ENCODE results near the gene CDK6. TPM values are rescaled to one million over a fixed set of nuclear protein-coding genes. Genes with fewer than 3 reads are reported as not detected.
"Not testable (repeated sequence)": the region's sequence is repeated elsewhere in the genome, so short reads cannot be mapped to it uniquely, and the experiment has no call there.

The CDK6 gene
- total RNA-seq, 1 experiment from 2014 or later = 73.8 TPM

DNA sequence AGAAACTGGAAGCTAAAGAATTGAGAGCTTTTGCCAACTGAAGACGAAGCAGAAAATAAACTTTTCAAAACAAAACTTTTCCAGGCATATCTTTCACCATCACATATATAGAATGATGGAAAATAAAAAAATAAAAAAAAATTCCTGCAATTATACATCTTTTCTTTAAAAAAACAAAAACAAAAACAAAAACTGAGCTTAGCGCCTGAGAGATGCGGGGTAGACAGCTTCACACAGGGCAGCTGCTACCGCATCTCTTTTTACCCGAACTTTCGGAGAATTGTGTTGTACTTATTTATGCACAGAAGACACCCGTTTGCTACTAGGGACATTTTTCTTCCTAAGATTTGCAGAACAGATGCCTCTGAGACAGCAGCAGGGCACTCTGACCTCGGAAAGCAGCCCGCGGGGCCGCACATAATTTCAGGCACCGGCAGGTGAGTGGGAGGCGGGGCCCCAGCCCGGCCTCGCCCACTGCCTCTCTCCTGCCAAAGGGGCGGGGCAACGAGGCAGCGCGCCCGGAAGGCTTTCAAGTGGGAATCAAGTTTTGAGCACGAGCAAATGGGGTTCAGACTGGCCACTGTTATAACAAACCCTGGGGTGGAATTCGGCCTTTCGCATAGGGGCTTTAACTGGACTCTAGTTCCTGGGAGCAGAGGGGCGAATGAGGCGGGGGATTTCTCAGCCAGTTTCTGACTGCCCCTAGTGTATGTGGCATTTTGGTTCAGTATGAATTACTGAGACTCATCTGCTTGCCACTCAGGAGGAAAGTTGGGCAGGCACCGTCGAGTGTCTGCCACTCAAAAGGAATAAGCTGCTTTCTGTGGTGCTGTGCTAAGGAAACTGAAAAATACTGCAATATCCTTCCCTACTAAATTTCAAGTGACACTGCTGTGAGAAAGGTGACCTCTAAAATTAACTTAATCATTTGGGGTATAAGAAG, 227.7 kb downstream of the CDK6 start:
- DNase-seq (ENCODE audit: extremely low read depth, low read depth) = no peak

DNA sequence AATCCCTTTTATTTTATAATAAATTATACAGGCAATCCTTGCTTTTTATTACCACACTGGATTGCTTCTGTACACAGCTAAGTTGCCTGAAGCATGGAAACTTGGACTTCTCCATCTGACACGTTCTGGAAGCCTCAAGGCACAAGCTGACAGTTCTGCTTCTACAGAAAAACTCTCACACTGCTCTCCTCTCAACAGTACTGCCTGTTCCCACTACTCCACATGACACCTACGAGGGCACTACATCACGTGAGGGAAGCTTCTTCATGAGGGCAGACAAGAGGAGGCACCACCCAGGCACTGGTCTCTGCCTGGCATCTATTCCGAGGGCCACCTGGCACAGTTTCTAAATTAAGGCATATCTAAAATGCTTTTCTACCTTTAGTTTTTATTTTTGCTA, 229.4 kb downstream of the CDK6 start:
- DNase-seq (ENCODE audit: extremely low read depth, low read depth) = no peak

DNA sequence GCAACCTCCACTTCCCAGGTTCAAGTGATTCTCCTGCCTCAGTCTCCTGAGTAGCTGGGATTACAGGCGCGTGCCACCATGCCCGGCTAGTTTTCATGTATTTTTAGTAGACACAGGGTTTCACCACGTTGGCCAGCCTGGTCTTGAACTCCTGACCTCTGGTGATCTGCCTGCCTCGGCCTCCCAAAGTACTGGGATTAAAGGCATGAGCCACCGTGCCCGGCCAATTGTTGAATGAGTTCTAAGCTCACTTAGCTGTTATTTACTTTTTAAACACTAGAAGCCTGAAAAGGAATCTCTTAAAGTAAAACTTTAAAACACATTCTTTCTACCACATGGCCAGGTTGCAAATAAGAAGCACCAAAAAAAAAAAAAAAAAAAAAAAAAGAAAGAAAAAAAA, 231.9 kb downstream of the CDK6 start:
- DNase-seq (ENCODE audit: extremely low read depth, low read depth) = not testable (repeated sequence)

DNA sequence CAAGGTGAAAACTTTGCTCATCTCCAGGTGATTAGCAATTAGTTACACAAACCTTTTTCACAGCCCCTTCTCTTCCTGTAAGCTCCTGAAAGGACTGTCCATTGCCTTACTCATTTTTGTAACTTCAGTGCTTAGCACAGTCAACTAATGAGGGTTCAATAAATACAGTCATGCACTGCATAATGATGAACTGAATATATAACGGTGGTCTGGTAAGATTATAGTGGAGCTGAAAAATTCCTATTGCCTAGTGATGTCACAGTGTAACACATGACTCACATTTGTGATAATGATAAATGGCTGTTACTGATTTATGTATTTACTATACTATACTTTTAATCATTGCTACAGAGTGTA, 233.3 kb downstream of the CDK6 start:
- DNase-seq (ENCODE audit: extremely low read depth, low read depth) = no peak

DNA sequence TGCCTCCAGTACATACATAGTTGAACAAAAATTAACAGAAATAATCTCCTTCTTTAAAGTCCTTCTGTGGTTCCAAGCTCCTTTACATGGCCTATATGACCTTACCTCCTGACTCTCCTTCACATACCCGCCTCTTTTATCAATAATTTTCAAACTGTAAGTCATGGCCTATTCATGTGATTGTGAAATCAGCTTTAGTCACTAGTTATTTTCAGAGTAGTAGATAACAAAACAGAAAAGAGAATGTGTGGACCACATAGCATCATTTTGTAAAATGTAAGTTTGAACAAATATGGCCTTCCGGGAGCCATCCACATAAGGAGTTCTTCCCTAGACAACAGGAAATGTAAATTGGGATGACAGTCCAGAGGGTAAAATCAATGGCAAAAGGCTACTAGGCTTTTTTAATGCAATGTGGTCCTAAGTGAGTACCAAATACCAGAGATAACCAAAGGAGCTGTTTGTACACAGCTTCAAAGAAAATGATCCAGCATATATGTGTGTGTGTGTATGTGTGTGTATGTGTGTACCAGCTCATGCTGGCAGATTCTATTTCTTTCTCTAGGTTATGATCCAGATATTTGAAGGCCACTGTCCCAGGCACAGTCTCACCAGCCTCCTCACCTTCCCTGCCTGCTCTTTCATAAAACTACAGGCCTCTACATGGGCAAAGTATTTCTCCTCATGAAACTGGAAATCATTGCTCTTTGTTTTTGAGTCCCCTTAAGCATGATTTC, 233.9 kb downstream of the CDK6 start:
- DNase-seq (ENCODE audit: extremely low read depth, low read depth) = no peak

DNA sequence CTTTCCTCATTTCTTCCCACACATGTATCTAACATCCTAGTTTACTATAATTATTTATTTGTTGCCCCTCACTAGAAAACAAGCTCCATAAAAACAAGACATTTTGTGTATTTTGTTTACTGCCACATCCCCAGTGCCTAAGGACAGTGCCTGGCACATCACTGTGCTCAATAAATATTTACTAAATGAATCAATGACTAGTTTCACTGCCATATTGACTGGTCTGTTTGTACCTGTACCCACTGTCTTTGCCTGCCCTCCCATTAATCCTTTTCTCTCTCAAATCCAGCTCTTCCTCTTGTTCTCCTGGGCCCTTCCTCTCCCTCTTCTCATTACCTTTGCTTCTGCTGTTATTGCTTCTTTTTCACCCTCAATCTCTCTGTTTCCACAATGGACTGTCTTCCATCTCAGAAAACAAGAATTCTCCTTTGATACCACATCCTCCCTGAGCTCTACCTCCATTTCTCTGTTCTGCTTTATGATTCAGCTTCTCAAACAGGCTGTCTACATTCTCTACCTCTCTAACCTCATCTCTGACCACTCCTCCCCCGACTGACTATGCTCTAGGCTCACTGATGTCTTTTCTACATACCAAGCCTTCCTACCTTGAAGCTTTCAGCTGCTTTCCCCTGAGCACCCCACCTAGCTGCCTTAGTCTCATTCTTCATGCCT, 237.9 kb downstream of the CDK6 start:
- no peak for DNase-seq (ENCODE audit: extremely low read depth, low read depth)

DNA sequence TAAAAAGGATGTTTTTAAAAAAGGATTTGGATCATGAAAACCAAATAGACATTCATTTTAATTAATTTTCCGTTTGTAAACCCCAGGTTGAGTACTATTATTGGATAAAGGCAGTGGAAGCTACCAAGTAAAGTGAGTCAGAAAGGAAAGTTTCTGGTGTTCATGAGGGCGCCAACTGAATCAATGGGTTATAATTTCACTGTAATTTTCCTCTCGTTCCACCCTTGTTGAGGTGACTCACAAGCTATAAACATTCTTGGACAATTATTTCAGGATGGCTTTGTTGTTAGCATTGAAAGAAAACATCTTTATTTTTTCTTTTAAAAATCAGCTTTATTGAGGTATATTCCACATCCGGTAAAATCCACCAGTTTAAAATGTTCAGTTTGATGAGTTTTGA, 241.1 kb downstream of the CDK6 start:
- DNase-seq (ENCODE audit: extremely low read depth, low read depth) = no peak

DNA sequence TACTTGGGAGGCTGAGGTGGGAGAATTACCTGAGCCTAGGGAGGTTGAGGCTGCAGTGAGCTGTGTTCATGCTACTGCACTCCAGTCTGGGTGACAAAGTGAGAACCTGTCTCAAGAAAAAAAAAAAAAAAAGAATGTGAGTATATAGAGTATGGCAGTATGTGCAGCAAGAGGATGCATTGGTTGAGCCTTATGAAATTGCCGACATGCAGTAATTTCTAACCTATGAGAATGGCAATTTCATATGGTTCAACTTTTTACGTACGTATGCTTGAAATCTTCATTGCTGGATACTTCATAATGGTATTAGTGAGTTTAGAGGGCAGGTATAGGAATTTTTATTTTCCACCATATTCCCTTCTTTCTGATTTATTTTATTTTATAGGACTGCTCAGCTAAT, 241.6 kb downstream of the CDK6 start:
- no peak for DNase-seq (ENCODE audit: extremely low read depth, low read depth)

DNA sequence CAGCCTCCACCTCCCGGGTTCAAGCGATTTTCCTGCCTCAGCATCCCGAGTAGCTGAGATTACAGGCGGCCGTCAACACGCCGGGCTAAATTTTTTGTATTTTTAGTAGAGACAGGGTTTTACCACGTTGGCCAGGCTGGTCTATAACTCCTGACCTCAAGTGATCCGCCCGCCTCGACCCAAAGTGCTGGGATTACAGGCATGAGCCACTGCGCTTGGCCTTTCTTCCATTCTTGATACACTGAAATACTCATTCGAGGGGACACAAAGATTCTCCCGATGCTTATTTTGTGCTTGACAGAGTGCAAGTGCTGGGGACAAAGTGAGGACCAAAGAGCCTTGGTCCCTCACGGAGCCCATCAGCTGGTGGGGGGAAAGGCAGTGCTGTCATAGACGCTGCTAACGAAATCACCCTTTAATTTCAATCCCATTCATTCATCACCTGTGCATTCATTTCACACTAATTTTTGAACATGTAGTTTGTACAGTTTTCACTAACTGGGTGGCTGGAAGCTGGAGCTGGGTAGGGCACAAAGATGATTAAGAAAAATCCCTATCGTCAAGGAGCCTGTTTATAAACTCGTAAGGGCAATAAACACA, 245.6 kb downstream of the CDK6 start:
- no peak for DNase-seq (ENCODE audit: extremely low read depth, low read depth)

DNA sequence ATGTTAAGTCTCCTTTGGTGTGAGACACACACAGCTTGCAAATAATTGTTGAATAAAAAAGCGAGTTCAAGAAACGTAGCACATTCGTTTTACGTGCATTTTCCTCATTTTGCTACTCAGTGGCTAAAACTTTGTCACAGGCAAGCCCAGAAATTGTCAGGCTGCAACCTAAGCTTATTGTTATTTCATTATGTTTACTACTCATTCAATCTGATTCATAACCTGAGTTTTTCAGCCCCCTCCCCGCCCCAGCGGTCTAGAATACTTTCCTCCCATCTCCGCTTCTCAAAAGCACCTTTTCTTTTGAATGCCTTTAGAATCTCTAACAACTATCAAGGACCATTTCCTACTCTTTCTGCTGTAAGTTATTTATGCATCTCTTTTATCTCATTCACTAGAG, 247.3 kb downstream of the CDK6 start:
- DNase-seq (ENCODE audit: extremely low read depth, low read depth) = no peak

DNA sequence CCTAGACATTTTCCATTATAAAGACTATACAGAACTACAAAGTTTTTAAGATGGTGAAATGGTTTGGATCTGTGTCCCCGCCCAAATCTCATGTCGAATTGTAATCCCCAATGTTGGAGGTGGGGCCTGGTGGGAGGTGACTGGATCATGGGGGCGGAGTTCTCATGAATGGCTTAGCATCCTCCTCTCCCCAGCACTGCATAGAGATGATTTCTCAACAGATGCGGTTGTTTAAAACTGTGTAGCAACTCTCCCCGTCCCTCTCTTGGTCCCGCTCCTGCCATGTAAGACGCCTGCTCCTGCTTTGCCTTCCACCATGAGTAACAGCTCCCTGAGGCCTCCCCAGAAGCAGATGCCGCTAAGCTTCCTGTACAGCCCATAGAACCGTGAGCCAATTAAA, 247.8 kb downstream of the CDK6 start:
- no peak for DNase-seq (ENCODE audit: extremely low read depth, low read depth)

DNA sequence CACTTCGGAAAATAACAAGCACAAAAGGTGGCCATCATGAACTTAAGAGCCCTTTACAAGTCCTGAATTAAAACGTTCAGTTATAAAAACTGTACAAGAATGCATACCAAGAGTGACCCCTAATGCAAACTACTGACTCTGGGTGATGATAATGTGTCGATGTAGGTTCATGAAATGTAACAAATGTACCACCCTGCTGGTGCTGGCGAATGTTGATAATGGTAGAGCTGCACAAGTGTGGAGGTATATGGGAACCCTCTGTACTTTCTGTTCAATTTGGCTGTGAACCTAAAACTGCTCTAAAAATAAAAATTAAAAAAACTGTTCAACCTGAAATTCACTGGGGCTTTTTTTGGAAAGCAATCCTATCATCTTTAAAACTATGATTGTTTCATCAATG, 249.5 kb downstream of the CDK6 start:
- DNase-seq (ENCODE audit: extremely low read depth, low read depth) = no peak

DNA sequence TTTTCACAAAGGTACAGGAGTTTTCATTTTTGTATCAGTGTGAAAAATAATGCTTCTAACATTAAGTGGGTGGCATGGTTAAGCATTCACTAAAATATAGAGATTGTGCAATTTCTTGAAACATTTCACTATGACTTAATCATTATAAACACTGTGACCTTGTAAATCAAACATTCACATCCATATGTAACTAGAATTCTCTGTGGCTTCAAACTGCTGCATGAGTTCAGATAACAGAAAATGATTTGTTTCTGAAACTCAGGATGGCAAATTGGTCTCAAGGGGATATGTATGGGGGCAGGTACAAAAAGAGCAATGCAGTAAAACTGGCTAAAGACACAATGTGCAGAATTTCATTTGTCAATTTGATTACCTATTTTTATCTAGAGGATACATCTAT, 250.0 kb downstream of the CDK6 start:
- peak; percentile 52 for DNase-seq (ENCODE audit: extremely low read depth, low read depth)

DNA sequence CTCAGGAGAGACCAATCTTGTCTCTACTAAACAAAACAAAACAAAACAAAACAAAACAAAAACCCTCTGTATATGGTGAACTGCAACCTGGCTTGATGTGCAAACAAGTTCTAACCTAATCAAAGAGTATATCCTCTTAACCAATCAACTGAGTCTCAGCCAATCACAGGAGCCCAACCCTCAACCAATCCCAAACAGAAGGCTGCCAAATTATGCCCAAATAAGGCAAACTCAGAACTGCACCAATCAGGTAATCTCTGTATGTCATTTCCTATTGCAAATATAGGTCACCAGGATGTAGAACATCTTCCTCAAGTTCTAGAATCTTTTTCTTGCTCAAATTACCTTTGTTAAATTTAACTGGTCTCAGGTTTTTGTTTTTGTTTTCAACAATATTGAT, 251.4 kb downstream of the CDK6 start:
- peak; percentile 11 for DNase-seq (ENCODE audit: extremely low read depth, low read depth)

DNA sequence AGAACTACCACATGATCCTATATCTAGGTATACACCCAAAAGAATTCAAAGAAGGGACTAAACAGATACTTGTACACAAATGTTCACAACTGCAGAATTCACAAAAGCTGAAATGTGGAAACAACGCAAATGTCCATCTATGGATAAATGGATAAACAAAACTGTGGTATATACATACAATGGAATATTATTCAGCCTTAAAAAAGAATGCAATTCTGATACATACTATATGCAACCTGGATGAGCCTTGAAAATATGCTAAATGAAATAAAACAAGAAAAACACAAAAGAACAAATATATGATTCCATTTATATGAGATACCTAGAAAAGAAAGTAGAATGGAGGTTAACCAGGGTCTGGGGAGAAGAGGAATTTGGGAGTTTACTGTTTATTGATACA, 253.4 kb downstream of the CDK6 start:
- no peak for DNase-seq (ENCODE audit: extremely low read depth, low read depth)

DNA sequence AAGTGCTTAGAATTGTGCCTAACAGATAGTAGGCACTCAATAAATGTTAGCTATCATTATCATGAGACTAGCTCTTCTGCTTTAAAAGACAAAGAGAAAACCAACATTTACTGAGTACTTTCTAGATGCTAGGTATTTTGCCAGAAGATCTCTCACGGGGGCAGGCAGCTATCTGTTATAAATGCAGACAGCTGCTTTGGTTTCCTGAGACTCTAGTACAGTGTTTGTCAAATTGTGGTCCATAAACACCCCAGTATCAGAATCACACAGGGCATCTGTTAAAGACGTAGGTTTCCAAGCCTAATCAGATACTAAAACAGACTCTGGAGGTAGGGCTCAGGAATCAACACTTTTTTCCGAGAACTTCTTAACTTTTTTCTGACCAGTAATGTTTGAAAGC, 260.1 kb downstream of the CDK6 start:
- no peak for DNase-seq (ENCODE audit: extremely low read depth, low read depth)

DNA sequence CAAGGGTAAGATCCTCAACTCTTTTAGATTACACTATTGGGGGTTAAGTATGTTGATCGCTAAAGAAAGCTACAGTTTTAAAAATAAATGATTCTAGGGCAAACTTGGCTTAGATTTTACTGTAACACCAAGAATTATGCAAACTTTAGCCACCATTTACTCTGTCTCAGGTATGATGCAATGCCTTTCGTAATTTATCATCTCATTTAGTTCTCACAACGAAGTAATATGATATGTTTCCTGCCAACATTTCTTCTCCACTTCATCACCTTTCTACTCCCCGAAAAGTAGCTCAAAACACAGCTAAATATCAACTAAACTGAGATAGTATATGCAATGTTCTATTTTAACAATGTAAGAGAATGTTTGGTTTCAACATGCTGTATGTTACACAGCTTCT, 267.2 kb downstream of the CDK6 start:
- DNase-seq (ENCODE audit: extremely low read depth, low read depth) = no peak

DNA sequence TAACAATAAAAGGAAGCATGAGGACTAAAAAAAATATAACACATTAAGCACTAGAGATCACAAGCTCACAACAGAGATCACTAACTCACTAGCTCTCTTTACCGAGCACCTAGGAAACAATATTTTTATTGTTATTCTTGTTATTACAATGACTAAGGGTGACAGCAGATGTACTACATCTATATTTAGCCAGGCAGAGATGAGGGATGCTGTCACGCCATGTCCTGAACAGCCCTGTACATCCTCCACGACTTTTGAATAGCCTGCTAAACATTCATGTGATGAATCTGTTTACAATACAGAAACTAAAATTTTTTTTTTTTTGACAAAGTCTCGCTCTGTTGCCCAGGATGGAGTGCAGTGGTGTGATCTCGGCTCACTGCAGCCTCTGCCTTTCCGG, 268.9 kb downstream of the CDK6 start:
- no peak for DNase-seq (ENCODE audit: extremely low read depth, low read depth)

DNA sequence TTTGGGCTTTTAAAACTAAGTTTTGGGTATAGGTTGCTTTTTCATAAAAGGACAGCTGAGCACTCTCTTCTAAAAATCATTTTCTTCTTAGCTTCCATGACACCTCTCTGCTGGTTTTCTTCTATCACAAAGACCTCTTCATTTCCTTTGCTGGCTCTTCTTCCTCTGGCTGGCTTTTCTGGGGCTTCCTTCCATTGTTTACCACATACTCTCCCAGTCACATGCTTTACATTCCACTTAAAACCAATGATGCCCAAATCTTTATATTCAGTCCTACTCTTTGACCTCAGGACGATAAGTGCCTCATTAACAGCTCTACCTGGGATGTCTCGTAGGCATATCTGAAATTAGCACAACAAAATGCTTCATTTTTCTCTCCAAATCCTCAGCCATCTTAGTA, 273.0 kb downstream of the CDK6 start:
- no peak for DNase-seq (ENCODE audit: extremely low read depth, low read depth)

DNA sequence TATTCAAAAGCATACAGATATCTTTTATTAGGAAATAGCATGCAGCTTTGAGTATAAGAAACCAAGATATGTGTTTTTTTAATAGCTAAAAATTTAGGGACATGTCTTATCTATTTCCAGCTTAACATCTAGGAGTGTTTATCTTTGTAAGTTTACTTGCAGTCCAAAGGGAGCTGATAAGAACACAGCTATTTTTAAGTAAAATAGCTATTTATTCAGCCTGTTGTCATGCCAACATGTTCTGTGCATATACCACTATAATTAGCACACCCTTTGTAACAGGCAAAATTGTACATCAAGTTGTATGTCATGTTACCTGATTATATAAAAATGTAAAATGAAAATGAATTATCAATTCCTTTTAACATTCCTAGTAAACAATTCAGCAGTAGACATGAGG, 275.8 kb downstream of the CDK6 start:
- no peak for DNase-seq (ENCODE audit: extremely low read depth, low read depth)

DNA sequence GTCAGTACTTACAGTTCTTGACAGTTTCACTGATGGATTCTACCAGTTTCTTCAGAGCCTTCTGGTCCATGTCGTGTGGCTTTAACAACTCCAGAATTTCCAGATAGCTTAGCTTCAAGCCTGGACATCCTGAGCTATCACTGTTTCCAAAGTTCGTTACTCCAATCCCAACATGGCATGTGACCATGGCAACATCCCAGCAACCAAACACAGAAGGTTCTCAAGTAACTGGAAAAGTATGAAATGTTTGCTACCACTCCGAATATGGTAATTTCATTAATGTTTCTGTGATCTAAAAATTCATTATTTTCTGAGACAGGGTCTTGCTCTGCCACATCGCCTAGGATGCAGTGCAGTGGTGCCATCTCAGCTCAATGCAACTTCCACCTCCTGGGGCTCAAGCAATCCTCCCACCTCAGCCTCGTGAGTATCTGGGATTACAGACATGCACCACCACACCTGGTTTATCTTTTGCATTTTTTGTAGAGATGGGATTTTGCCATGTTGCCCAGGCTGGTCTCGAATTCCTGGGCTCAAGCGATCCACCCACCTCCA, 278.5 kb downstream of the CDK6 start:
- DNase-seq (ENCODE audit: extremely low read depth, low read depth) = no peak

Measured in NCI-H460 (cell line).